Testis (tissue), 2 donors: ENCODE data around the gene SLC12A3.

Experiments
- POLR2A ChIP-seq: fragments of 450-650 bp; IDR thresholded peaks from one replicate; pipeline ENCODE4 v1.6.1; 2017; ENCODE audit warnings: antibody characterized with exemption, mild to moderate bottlenecking, moderate library complexity
- TF ChIP-seq, protein P1 (sequence below), 3 experiments: fragments of 450-650 bp in 2 of 3; fragments of 200-600 bp in 1 of 3; sonication (generic) in 1 of 3; IDR thresholded peaks; one replicate each; pipeline ENCODE4 v1.5.1; 2016 to 2019; ENCODE audit warnings: antibody characterized with exemption in 3 of 3, mild to moderate bottlenecking in 2 of 3, moderate library complexity in 1 of 3

DNA sequence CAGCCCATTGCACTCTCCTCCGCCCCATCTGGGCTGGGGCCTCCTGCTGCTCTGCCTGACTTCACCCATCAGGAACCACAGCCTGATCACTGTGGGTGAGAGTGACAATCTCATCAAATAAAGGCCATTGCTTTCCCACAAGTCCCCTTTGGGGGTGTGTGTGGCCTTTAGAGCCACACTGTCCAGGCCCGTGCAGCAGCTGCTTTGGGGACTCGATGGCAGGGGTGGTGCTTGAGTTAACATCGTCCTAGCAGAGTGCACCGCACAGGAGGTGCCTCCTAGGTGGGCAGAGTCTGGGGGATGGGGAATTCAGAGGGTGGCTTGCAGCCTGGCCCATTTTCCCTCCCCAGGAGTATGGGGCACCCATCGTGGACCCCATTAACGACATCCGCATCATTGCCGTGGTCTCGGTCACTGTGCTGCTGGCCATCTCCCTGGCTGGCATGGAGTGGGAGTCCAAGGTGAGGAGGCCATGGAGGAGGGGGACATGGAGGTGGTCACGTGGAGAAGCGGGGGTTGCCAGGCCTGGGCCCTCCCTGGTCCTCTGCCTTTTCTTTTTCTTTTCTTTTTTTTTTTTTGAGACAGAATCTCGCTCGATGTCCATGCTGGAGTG lies 5.4 kb downstream of the SLC12A3 start:
- TF ChIP-seq, protein P1, sequence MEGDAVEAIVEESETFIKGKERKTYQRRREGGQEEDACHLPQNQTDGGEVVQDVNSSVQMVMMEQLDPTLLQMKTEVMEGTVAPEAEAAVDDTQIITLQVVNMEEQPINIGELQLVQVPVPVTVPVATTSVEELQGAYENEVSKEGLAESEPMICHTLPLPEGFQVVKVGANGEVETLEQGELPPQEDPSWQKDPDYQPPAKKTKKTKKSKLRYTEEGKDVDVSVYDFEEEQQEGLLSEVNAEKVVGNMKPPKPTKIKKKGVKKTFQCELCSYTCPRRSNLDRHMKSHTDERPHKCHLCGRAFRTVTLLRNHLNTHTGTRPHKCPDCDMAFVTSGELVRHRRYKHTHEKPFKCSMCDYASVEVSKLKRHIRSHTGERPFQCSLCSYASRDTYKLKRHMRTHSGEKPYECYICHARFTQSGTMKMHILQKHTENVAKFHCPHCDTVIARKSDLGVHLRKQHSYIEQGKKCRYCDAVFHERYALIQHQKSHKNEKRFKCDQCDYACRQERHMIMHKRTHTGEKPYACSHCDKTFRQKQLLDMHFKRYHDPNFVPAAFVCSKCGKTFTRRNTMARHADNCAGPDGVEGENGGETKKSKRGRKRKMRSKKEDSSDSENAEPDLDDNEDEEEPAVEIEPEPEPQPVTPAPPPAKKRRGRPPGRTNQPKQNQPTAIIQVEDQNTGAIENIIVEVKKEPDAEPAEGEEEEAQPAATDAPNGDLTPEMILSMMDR (IDR thresholded peaks at IDR 0.05): no peak
- TF ChIP-seq POLR2A: no peak
